H9 (cell line): Measurements from ENCODE around the gene MRPL17. TPM values are rescaled to one million over a fixed set of nuclear protein-coding genes. Genes with fewer than 3 reads are reported as not detected.

Experiments used
- DNase-seq: peaks from one replicate; pipeline ENCODE4 v3.0.0-alpha.2; 2017
- H2AFZ ChIP-seq: one replicate; pipeline ENCODE4 v1.6.1; 2013; ENCODE audit warnings: mild to moderate bottlenecking, low read length, control low read depth, moderate library complexity
- H2AK5ac ChIP-seq: 2 replicates; pipeline ENCODE4 v1.6.1; 2013; ENCODE audit warnings: low read length, control low read depth, mixed read lengths; ENCODE audit not compliant: insufficient read length
- H2BK120ac ChIP-seq: one replicate; pipeline ENCODE4 v1.6.1; 2013; ENCODE audit warnings: low read depth, mild to moderate bottlenecking, low read length, control low read depth, inconsistent platforms; ENCODE audit not compliant: poor library complexity, severe bottlenecking
- H2BK12ac ChIP-seq: 2 replicates; pipeline ENCODE4 v1.6.1; 2013; ENCODE audit warnings: low read length, control low read depth, mixed read lengths, low read depth; ENCODE audit not compliant: insufficient read length
- H2BK15ac ChIP-seq: 2 replicates; pipeline ENCODE4 v1.6.1; 2013; ENCODE audit warnings: low read depth, low read length, control low read depth
- H2BK20ac ChIP-seq: one replicate; pipeline ENCODE4 v1.6.1; 2013; ENCODE audit warnings: low read depth, mild to moderate bottlenecking, low read length, control low read depth, inconsistent platforms; ENCODE audit not compliant: poor library complexity, severe bottlenecking
- H2BK5ac ChIP-seq: 2 replicates; pipeline ENCODE4 v1.6.1; 2013; ENCODE audit warnings: low read length, control low read depth, mixed read lengths; ENCODE audit not compliant: insufficient read length
- H3K14ac ChIP-seq: 2 replicates; pipeline ENCODE4 v1.6.1; 2013; ENCODE audit warnings: low read length, control low read depth; ENCODE audit not compliant: insufficient read depth
- H3K18ac ChIP-seq: 2 replicates; pipeline ENCODE4 v1.6.1; 2013; ENCODE audit warnings: low read depth, mild to moderate bottlenecking, mixed read lengths, low read length, control low read depth; ENCODE audit not compliant: insufficient read length
- H3K23ac ChIP-seq: 2 replicates; pipeline ENCODE4 v1.6.1; 2013; ENCODE audit warnings: low read length, control low read depth, mixed read lengths, low read depth; ENCODE audit not compliant: insufficient read length
- H3K23me2 ChIP-seq: 2 replicates; pipeline ENCODE4 v1.6.1; 2013; ENCODE audit warnings: low read depth, mild to moderate bottlenecking, mixed read lengths, low read length, control low read depth; ENCODE audit not compliant: insufficient read length, poor library complexity, severe bottlenecking
- H3K27ac ChIP-seq: 2 replicates; pipeline ENCODE4 v1.5.1; 2013; ENCODE audit warnings: low read length, control low read depth, mixed read lengths, low read depth; ENCODE audit not compliant: insufficient read length
- H3K27me3 ChIP-seq: 2 replicates; pipeline ENCODE4 v1.6.1; 2013; ENCODE audit warnings: low read length, control low read depth, inconsistent platforms; ENCODE audit not compliant: insufficient read depth
- H3K4ac ChIP-seq: 2 replicates; pipeline ENCODE4 v1.6.1; 2013; ENCODE audit warnings: low read depth, mild to moderate bottlenecking, control low read depth, inconsistent platforms, low read length, moderate library complexity
- H3K4me1 ChIP-seq: 2 replicates; pipeline ENCODE4 v1.6.1; 2013; ENCODE audit warnings: low read length, control low read depth, inconsistent platforms; ENCODE audit not compliant: insufficient read depth
- H3K4me2 ChIP-seq: 2 replicates; pipeline ENCODE4 v1.6.1; 2013; ENCODE audit warnings: low read length, control low read depth, mixed read lengths; ENCODE audit not compliant: insufficient read length, insufficient read depth
- H3K56ac ChIP-seq: 2 replicates; pipeline ENCODE4 v1.6.1; 2013; ENCODE audit warnings: low read depth, mild to moderate bottlenecking, mixed read lengths, low read length, control low read depth; ENCODE audit not compliant: insufficient read length
- H3K79me1 ChIP-seq: 2 replicates; pipeline ENCODE4 v1.6.1; 2013; ENCODE audit warnings: low read depth, mild to moderate bottlenecking, moderate library complexity, low read length, control low read depth, inconsistent platforms; ENCODE audit not compliant: insufficient read depth, poor library complexity, severe bottlenecking
- H3K79me2 ChIP-seq: 2 replicates; pipeline ENCODE4 v1.6.1; 2013; ENCODE audit warnings: low read length, control low read depth, inconsistent platforms; ENCODE audit not compliant: insufficient read depth
- H3K9ac ChIP-seq: 2 replicates; pipeline ENCODE4 v1.6.1; 2013; ENCODE audit warnings: low read length, control low read depth, mixed read lengths; ENCODE audit not compliant: insufficient read length; ENCODE audit errors: extremely low read depth
- H3K9me3 ChIP-seq: one replicate; pipeline ENCODE4 v1.6.1; 2013; ENCODE audit warnings: low read depth, low read length, inconsistent platforms; ENCODE audit not compliant: control insufficient read depth
- H3T11ph ChIP-seq: one replicate; pipeline ENCODE4 v1.6.1; 2013; ENCODE audit warnings: mild to moderate bottlenecking, low read length, control low read depth, inconsistent platforms
- H4K20me1 ChIP-seq: one replicate; pipeline ENCODE4 v1.6.1; 2013; ENCODE audit not compliant: control insufficient read depth, insufficient read length, insufficient read depth
- H4K5ac ChIP-seq: 2 replicates; pipeline ENCODE4 v1.6.1; 2013; ENCODE audit warnings: low read depth, mild to moderate bottlenecking, mixed read lengths, low read length, control low read depth; ENCODE audit not compliant: insufficient read length
- H4K8ac ChIP-seq: replicated peaks from 2 replicates; pipeline ENCODE4 v1.6.1; 2013; ENCODE audit warnings: low read length, control low read depth, mixed read lengths, low read depth; ENCODE audit not compliant: insufficient read length
- H4K91ac ChIP-seq: 2 replicates; pipeline ENCODE4 v1.6.1; 2013; ENCODE audit warnings: low read depth, mild to moderate bottlenecking, moderate library complexity, mixed read lengths, low read length, control low read depth; ENCODE audit not compliant: insufficient read length
- H3K27ac Mint-ChIP-seq, 3 experiments: 2 replicates in 2 of 3; 3 replicates in 1 of 3; pipeline ENCODE4 v1.8.0; 2020 to 2021; ENCODE audit warnings: mixed read lengths in 3 of 3, mild to moderate bottlenecking in 1 of 3, moderate library complexity in 1 of 3
- H3K27me3 Mint-ChIP-seq: 2 replicates; pipeline ENCODE4 v1.8.0; 2021; ENCODE audit warnings: low read depth, mild to moderate bottlenecking, moderate library complexity, mixed read lengths
- H3K36me3 Mint-ChIP-seq, 3 experiments: 2 replicates in 2 of 3; 3 replicates in 1 of 3; pipeline ENCODE4 v1.8.0; 2020 to 2021; ENCODE audit warnings: low read depth in 3 of 3, mixed read lengths in 3 of 3; ENCODE audit not compliant: insufficient read depth in 1 of 3
- H3K4me1 Mint-ChIP-seq, 2 experiments: 2 replicates each; pipeline ENCODE4 v1.8.0; 2020; ENCODE audit warnings: mixed read lengths in 2 of 2
- H3K4me3 Mint-ChIP-seq, 2 experiments: 2 replicates in 1 of 2; 3 replicates in 1 of 2; pipeline ENCODE4 v1.8.0; 2020 to 2021; ENCODE audit warnings: mild to moderate bottlenecking in 2 of 2, mixed read lengths in 2 of 2, moderate library complexity in 1 of 2
- H3K9me3 Mint-ChIP-seq, 2 experiments: 2 replicates in 1 of 2; 3 replicates in 1 of 2; pipeline ENCODE4 v1.8.0; 2020; ENCODE audit warnings: mild to moderate bottlenecking in 2 of 2, mixed read lengths in 2 of 2, moderate library complexity in 1 of 2
- WGBS: extraction: QIAGEN DNeasy Blood & Tissue Kit; methylation state at CpG from one replicate; pipeline ENCODE4 v1.1.7; 2013; ENCODE audit warnings: missing lambda C conversion rate, low lambda C conversion rate, mixed read lengths; ENCODE audit not compliant: insufficient read length; ENCODE audit errors: extremely low coverage; 5-methylcytosine and 5-hydroxymethylcytosine counted together
- total RNA-seq: library from RNA; stranded (reverse); gene quantifications from 2 replicates; pipeline ENCODE4 v1.2.1, GENCODE V29; 2021
- TF ChIP-seq, protein P1 (sequence below): fragments of 200-600 bp; sonication (generic); conservative IDR thresholded peaks from 3 replicates; pipeline ENCODE4 v1.8.0; 2021; ENCODE audit warnings: antibody characterized with exemption, mild to moderate bottlenecking

Gene MRPL17
- total RNA-seq, 1 experiment from 2014 or later: 75.5 TPM

DNA sequence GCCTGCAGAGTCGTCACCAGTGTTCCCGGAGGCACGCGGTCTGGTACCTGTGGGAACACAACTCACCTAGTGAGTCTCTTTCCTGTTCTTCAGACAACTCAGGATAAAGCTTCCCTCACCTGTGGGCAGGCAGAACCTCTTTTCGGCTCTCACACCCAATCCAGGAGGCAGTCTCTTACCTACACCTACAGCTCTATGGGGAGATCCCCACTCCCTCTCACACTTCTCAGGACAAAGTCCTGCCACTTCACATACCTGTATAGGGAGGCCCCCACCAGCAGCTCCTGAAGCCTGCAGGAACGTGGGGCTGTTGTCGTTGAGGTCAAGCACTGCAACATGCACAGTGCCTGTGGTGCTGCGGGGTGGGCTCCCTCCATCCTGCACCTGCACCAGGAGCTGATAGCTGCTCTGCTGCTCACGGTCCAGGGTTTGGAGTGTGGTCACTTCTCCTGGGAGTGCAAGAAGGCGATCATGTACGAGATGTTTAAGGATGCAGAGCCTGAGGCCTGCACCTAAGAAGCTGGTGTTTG lies 51.7 kb downstream of the MRPL17 start:
- Mint-ChIP-seq H3K9me3 (no peaks in the 10 kb centered on the region), H3K4me3 (peak overlapping the region; percentile 3 to 76; a peak in 3 of 5 replicates)

More for the DNA sequence above, 51.7 kb downstream of the MRPL17 start:
- Mint-ChIP-seq H3K4me1 (peaks cover 3% of the 10 kb centered on the region in 2 experiments; a peak in 2 of 4 replicates), H3K27ac (no peak overlapping the region; a peak in 1 of 7 replicates), H3K27me3 (peaks cover 49% of the 10 kb centered on the region), H3K36me3 (peaks cover 2 to 23% (median 14%) of the 10 kb centered on the region in 3 experiments; a peak in 6 of 7 replicates)
- H3K23me2 ChIP-seq: peaks cover 9% of the 10 kb centered on the region
- no peak overlapping the region for H3K56ac ChIP-seq
- no peak overlapping the region for H2BK120ac ChIP-seq
- H3K18ac ChIP-seq: no peak overlapping the region
- no peak overlapping the region for H3T11ph ChIP-seq
- H2BK20ac ChIP-seq: no peak overlapping the region
- WGBS: no CpG with 5 or more reads among the region's 11 CpGs
- H2AK5ac ChIP-seq: no peak overlapping the region
- H4K5ac ChIP-seq: no peak overlapping the region
- no peak overlapping the region for H2BK15ac ChIP-seq
- no peaks in the 10 kb centered on the region for H3K4me1 ChIP-seq
- H3K23ac ChIP-seq: no peak overlapping the region
- TF ChIP-seq, protein P1, sequence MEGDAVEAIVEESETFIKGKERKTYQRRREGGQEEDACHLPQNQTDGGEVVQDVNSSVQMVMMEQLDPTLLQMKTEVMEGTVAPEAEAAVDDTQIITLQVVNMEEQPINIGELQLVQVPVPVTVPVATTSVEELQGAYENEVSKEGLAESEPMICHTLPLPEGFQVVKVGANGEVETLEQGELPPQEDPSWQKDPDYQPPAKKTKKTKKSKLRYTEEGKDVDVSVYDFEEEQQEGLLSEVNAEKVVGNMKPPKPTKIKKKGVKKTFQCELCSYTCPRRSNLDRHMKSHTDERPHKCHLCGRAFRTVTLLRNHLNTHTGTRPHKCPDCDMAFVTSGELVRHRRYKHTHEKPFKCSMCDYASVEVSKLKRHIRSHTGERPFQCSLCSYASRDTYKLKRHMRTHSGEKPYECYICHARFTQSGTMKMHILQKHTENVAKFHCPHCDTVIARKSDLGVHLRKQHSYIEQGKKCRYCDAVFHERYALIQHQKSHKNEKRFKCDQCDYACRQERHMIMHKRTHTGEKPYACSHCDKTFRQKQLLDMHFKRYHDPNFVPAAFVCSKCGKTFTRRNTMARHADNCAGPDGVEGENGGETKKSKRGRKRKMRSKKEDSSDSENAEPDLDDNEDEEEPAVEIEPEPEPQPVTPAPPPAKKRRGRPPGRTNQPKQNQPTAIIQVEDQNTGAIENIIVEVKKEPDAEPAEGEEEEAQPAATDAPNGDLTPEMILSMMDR: no peak
- no peaks in the 10 kb centered on the region for H4K20me1 ChIP-seq
- H3K27ac ChIP-seq: no peak overlapping the region
- no peak overlapping the region for H3K14ac ChIP-seq
- peaks cover 18% of the 10 kb centered on the region; the same call in 1 of the 2 replicates for H3K27me3 ChIP-seq
- DNase-seq: peak; percentile 19
- H4K8ac ChIP-seq: no peak overlapping the region
- H3K79me2 ChIP-seq: no peaks in the 10 kb centered on the region
- no peak overlapping the region for H2AFZ ChIP-seq
- no peak overlapping the region for H3K4ac ChIP-seq
- no peak overlapping the region for H2BK12ac ChIP-seq
- H4K91ac ChIP-seq: no peak overlapping the region
- no peaks in the 10 kb centered on the region for H3K79me1 ChIP-seq
- no peak overlapping the region for H3K9ac ChIP-seq
- H2BK5ac ChIP-seq: no peak overlapping the region
- H3K9me3 ChIP-seq: no peaks in the 10 kb centered on the region
- no peak overlapping the region for H3K4me2 ChIP-seq
